Mucosa of rectum (tissue), 2 donors: ENCODE results near the gene TREH.

ENCODE experiments used
- H3K27ac ChIP-seq, 2 donors: one replicate each; pipeline ENCODE4 v1.7.0; 2013; ENCODE audit warnings: inconsistent platforms in 2 of 2, low read depth in 2 of 2, low read length in 2 of 2
- H3K27me3 ChIP-seq, 2 donors: one replicate each; pipeline ENCODE4 v1.7.0; 2013; ENCODE audit warnings: low read length in 2 of 2; ENCODE audit not compliant: control insufficient read depth in 2 of 2, insufficient read depth in 2 of 2
- H3K36me3 ChIP-seq, 2 donors: one replicate each; pipeline ENCODE4 v1.7.0; 2013; ENCODE audit warnings: low read length in 2 of 2; ENCODE audit not compliant: control insufficient read depth in 2 of 2, insufficient read depth in 2 of 2
- H3K4me1 ChIP-seq, 2 donors: one replicate each; pipeline ENCODE4 v1.7.0; 2013; ENCODE audit warnings: low read length in 2 of 2, mild to moderate bottlenecking in 1 of 2; ENCODE audit not compliant: control insufficient read depth in 2 of 2, insufficient read depth in 2 of 2
- H3K4me3 ChIP-seq, 2 donors: one replicate each; pipeline ENCODE4 v1.7.0; 2013; ENCODE audit warnings: low read length in 2 of 2
- H3K9ac ChIP-seq, 2 donors: one replicate each; pipeline ENCODE4 v1.7.0; 2013; ENCODE audit warnings: low read length in 2 of 2, low read depth in 1 of 2, mild to moderate bottlenecking in 1 of 2
- H3K9me3 ChIP-seq, 2 donors: one replicate each; pipeline ENCODE4 v1.7.0; 2013; ENCODE audit warnings: low read length in 2 of 2; ENCODE audit not compliant: control insufficient read depth in 2 of 2
- donor health status: healthy.
- donor health status: Normal muscosa, but diverticular disease.

The TREH gene

DNA sequence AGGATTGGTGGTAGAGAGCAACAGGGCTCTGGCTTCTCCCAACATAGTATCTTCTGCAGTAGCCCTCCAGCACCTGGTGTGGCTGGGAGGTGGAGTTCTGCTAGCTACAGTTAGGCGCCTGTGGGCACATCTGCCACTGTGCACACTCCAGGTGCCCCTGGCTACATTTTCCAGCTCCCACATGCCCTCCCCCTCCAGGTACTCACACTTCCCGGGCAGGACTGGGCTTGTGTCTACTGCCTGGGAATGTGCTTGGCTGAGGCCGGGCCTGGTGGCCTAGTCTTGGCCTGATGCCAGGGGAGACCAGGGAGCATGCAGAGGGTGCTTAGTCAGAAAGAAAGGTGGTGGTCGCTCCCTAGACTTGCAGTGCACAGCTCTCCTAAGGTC, 56.2 kb downstream of the TREH start:
- Histone ChIP-seq H3K27ac (peak overlapping the region in 1 of 2 donors; percentile 19), H3K36me3 (peaks cover 12 to 13% of the 10 kb centered on the region in 2 donors), H3K4me3 (no peak overlapping the region), H3K9ac (no peak overlapping the region), H3K4me1 (peaks cover 17 to 20% of the 10 kb centered on the region in 2 donors), H3K27me3 (peaks cover 0 to 2% of the 10 kb centered on the region in 2 donors), H3K9me3 (no peaks in the 10 kb centered on the region)

DNA sequence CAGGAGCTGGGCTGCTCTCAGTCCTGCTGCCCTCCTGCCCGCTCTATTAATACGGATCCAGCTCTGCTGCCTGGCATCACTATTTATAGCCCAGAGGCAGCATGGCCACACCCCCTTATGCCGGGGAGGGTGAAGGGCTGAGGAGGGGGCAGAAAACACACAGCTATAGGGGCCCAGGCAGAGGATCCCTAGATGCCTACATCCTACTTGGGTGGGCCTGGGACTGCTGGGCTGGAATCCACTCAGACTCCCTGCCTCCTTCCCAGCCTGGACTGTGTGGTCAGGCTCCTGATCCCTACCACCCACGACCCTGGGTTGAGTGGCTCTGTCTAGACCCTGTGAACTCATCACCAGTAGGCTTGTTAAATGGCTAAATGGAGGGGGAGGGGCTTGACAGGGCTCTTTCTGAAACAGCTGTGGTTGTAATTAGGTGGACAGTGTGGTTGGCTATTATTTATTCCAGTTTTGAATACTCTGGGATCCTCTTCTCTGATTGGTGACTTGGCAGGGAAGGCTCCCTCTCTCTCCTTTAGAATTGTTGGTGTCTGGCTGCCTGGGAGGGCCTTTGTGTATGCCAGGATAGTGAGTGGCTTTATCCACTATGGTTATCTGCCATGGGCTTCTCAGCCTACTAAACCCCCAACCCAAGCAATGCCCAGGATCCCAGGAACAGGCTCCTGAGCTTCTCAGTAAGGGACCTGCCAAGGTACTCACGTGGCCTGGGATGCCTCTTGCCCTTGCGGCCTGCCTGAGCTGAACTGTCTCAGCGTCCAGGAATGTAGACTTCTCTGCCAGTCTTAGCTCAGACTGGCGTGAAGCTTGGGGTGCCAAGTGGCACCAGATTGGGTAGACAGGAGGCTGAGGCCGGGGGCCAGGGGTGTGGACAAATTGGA, 56.8 kb downstream of the TREH start:
- peak overlapping the region in 1 of 2 donors; percentile 55 for H3K4me3 ChIP-seq
- H3K27ac ChIP-seq, result peak overlapping the region in 1 of 2 donors; percentile 19
- peaks cover 7 to 11% of the 10 kb centered on the region in 2 donors for H3K36me3 ChIP-seq
- H3K9me3 ChIP-seq, result no peaks in the 10 kb centered on the region
- H3K9ac ChIP-seq, result no peak overlapping the region
- peaks cover 17 to 20% of the 10 kb centered on the region in 2 donors for H3K4me1 ChIP-seq
- peaks cover 0 to 2% of the 10 kb centered on the region in 2 donors for H3K27me3 ChIP-seq

DNA sequence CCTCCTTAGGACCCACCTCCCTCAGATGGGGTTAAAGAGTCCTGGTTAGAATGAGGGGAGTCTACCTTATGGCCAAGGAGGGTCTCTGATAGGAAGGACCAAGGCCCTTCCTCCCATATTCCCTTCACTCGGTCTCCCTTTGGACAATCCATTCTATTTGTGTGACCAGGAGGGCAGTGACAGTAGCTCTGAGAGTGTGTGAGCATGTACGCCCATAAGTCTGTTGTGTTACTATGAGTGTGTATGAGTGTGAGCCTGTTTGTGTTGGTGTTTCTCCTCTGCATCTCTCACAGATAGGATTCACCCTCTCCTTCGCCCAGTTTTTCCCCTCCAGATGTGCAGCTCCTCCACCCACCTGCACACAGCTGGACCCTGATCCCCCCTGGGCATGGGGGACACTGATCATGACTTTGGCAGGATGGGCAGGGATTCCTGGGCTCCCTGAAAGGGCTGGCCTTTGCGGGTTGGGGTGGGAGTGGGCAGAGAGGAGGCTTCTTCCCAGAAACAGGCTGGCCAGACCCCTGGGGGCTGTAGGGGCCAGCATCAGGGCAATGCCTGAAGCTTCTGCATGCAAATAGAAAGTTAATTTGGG, 57.6 kb downstream of the TREH start:
- Histone ChIP-seq H3K27me3 (peaks cover 0 to 2% of the 10 kb centered on the region in 2 donors), H3K36me3 (peaks cover 5 to 9% of the 10 kb centered on the region in 2 donors), H3K27ac (peak overlapping the region; percentile 0 to 40), H3K4me1 (peaks cover 20% of the 10 kb centered on the region in 2 donors), H3K9me3 (no peaks in the 10 kb centered on the region), H3K4me3 (peak overlapping the region; percentile 15 to 55), H3K9ac (peak overlapping the region in 1 of 2 donors; percentile 27)

DNA sequence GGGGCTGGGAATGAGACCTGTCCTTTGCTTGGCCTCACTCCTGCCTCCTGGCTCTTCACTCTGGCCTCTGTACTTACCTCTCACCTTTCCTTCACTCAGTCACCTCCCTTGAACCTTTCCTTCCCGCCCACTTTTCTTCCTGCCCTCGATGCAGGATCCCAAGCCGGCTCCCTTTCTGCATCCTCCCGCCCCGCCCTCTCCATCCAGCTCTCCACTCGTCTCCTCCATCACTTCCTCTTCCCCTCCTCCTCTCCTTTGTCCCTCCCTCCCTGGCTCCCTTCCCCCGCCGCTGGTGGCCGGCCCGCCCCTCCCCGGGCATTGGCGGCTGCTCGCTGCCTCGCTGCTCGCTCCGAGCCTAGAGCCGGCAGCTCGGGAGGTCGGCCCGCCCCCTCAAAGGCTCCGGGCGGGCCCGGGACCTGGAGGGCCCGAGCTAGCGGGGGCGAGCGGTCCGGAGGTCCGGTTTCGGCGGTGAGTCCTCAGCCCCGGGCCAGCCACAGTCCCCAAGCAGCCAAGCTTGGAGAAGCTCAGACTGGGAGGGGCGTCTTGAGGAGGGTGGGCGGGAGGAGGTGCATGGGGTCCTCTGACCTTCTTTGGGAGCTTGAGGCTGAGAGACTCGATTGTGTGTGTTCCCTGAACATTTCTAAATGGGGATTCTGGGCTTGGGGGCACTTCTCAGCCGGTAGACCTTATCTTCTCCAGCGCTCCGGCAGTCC, 58.2 kb downstream of the TREH start:
- Histone ChIP-seq H3K9ac (peak overlapping the region; percentile 27 to 41), H3K27me3 (peaks cover 0 to 2% of the 10 kb centered on the region in 2 donors), H3K9me3 (no peaks in the 10 kb centered on the region), H3K36me3 (peaks cover 9% of the 10 kb centered on the region in 2 donors), H3K4me1 (peaks cover 20% of the 10 kb centered on the region in 2 donors), H3K4me3 (peak overlapping the region; percentile 15 to 55), H3K27ac (peak overlapping the region; percentile 31 to 71)

DNA sequence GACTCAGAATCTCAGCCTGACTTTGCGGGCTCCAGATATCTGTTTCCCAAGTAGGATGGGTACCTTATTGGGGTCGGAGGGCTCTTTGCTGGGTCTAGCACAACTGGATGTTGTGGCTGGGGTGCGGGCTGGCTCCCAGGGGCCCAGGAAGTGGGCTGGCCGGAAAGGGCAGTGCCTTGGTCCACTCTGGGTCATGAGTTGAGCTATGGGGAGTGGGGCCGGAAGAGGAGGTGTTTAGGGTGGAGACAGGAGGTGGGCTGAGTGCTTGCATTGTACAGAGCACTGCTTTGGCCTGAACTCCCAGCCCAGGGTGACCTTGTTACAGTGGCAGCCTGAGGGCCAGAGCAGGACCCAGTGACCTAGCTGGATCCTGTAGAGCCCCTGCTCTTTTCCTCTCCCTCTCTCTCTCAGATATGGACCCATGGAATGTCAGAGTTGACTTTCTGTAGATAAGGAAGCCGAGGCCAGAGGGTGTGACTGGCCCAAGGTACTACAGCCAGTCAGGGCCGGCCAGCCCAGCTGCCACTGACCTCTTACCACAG, 58.9 kb downstream of the TREH start:
- H3K9me3 ChIP-seq, result no peaks in the 10 kb centered on the region
- peak overlapping the region; percentile 31 to 71 for H3K27ac ChIP-seq
- peak overlapping the region in 1 of 2 donors; percentile 41 for H3K9ac ChIP-seq
- H3K4me1 ChIP-seq, result peaks cover 19 to 20% of the 10 kb centered on the region in 2 donors
- H3K4me3 ChIP-seq, result peak overlapping the region; percentile 15 to 42
- peaks cover 6 to 9% of the 10 kb centered on the region in 2 donors for H3K36me3 ChIP-seq
- peaks cover 0 to 2% of the 10 kb centered on the region in 2 donors for H3K27me3 ChIP-seq

DNA sequence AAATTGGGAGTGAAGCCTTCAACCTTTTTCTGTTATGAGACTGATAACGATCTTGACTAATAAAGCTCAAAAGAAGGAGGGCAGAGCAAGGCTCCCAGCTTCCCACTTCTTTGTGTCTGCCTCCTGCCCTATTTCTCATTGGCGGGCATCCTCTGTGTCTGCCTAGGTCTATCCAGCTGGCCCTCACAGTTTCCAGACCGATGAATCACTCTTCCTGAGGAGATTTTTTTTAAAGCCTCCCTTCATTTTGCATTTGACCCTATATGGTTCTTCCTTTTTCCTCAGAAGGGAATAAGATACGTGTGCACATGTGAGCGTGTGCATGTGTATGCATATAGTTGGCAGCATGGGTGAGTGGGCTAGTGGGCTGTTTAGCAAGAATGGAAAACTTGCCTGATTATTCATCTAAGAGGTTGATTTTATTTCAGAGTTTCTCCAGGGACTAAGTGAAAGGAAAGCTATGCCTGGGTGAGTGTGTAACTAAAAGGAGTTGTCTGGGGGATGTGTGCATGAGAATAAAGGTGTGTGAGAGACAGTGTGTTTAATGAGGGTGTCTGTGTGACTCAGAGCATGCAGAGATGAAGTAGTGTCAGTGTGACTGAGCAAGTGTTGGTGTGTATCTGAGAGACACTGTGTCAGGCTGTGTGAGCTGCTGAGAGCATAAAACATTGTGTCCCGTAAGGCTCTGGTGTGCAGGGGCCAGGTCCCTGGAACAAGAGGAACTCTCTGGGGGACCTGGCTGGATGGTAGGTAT, 59.8 kb downstream of the TREH start:
- Histone ChIP-seq H3K9me3 (no peaks in the 10 kb centered on the region), H3K27me3 (peaks cover 0 to 2% of the 10 kb centered on the region in 2 donors), H3K4me3 (no peak overlapping the region), H3K4me1 (peaks cover 14 to 17% of the 10 kb centered on the region in 2 donors), H3K36me3 (peaks cover 3 to 4% of the 10 kb centered on the region in 2 donors), H3K9ac (no peak overlapping the region), H3K27ac (peak overlapping the region; percentile 72)

DNA sequence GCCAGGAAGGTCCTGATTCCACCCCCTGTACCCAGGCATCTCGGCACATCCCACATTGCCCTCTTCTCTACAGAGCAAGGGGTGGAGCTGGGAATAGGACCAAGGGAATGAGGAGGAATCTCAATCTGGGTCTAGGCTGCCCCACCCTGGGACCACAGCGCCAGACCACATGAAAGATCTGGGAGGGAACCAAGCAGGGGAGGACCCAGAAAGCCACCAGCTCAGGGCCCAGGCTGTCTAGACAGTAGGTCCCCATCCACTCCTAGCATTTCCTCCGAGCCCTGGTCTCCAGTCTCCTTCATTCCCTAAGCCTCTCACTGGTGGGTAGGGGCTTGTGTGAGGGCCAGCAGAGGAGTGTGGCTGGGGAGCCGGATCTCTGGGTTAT, 60.5 kb downstream of the TREH start:
- Histone ChIP-seq H3K36me3 (peaks cover 4 to 7% of the 10 kb centered on the region in 2 donors), H3K27ac (peak overlapping the region; percentile 72), H3K27me3 (peaks cover 0 to 2% of the 10 kb centered on the region in 2 donors), H3K9ac (no peak overlapping the region), H3K4me1 (peaks cover 14 to 17% of the 10 kb centered on the region in 2 donors), H3K9me3 (no peaks in the 10 kb centered on the region), H3K4me3 (no peak overlapping the region)

DNA sequence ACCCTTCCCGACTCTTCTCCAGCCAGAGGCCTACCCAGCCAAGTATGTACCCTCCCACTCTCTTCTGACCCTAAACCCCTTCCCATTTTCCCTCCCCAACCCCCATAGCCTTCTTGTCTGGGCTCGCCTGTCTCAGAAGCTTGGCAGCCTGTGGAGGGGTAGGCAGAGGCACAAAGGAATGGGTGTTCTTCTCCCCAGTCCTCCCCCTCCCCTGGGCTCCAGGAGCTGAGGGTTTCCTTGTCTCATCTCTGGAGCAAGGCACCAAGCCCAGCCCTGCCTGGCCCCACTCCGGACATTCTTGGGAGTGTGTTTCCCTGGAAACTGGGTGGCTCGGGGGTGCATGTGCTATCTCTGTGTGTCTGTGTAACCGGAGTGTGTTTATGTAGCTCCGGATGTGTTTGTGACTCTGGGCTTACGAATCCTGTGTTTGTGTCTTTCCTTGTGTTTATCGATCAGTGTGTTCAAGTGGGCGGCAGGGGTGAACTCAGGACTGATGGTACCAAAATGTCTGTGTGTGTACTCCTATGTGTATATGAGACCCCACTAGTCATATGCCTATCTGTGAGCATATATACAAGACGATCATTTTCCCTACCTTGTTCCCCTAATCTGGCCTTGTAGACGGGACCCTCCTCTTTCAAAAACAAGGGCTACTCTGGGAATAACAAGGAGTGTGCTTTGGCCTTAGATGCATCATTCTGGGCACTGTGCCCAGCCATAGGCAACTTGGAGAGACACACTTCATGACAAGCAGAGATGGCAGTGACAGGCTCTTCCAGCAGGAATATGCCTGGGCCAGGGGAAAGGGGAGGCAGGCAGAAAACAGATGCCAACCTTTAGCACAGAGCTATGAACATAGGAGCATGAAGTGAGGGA, 61.1 kb downstream of the TREH start:
- Histone ChIP-seq H3K4me1 (peaks cover 14 to 17% of the 10 kb centered on the region in 2 donors), H3K36me3 (peaks cover 4 to 7% of the 10 kb centered on the region in 2 donors), H3K9me3 (no peaks in the 10 kb centered on the region), H3K27ac (peak overlapping the region; percentile 72), H3K27me3 (peaks cover 0 to 2% of the 10 kb centered on the region in 2 donors), H3K9ac (no peak overlapping the region), H3K4me3 (no peak overlapping the region)
